ENCODE results near the gene RANBP17.
"Not testable (repeated sequence)": the region's sequence is repeated elsewhere in the genome, so short reads cannot be mapped to it uniquely, and the experiment has no call there.

The RANBP17 gene

GRCh38 chr5:170960567-170960966 is 98.7 kb downstream of the RANBP17 start:
- DNase-seq = no peak

DNA sequence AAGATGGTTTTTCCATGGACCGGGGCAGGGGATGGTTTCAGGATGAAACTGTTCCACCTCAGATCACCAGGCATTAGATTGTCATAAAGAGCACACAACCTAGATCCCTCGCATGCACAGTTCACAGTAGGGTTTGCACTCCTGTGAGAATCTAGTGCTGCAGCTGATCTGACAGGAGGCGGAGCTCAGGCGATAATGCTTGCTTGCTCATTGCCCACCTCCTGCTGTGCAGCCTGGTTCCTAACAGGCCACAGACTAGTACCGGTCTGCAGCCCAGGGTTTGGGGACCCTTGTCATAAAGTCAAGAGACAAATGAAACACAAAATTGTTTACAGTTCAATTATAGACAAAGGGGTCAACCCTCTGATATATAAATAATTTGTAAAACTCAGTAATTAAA is 101.7 kb downstream of the RANBP17 start:
- no peak for DNase-seq

GRCh38 chr5:170974461-170974860 is 112.6 kb downstream of the RANBP17 start:
- DNase-seq = no peak

GRCh38 chr5:170980261-170980660 is 118.4 kb downstream of the RANBP17 start:
- DNase-seq = not testable (repeated sequence)

- DNase-seq = no peak
Observed at GRCh38 chr5:170985486-170985885, 123.7 kb downstream of the RANBP17 start.

- DNase-seq = peak; percentile 34
Observed at GRCh38 chr5:170986598-170986997, 124.8 kb downstream of the RANBP17 start.

- no peak for DNase-seq
Observed at GRCh38 chr5:170993476-170993875, 131.7 kb downstream of the RANBP17 start.

DNA sequence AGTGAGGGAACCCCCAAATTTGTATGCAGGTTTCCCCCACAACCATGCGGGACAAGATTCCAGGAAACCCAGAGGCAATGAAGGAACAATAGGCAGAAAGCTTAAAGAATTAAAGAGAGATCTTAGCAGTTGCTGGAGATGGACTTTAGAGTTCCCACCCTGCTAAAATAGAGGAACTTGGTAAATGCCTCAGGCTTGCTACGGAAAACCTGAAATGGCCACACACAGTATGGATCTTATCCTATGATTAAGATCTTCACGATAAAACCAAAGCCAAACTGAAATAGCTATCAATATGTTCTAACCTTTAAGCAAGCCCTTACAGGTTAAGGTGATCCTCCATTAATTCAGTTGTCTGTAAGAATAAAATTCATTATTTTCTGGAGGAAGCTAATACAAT is 148.3 kb downstream of the RANBP17 start:
- DNase-seq = no peak

- no peak for DNase-seq
Observed at GRCh38 chr5:171010816-171011215, 149.0 kb downstream of the RANBP17 start.

- no peak for DNase-seq
Observed at GRCh38 chr5:171023508-171023907, 161.7 kb downstream of the RANBP17 start.

- no peak for DNase-seq
Observed at GRCh38 chr5:171024084-171024483, 162.3 kb downstream of the RANBP17 start.

DNA sequence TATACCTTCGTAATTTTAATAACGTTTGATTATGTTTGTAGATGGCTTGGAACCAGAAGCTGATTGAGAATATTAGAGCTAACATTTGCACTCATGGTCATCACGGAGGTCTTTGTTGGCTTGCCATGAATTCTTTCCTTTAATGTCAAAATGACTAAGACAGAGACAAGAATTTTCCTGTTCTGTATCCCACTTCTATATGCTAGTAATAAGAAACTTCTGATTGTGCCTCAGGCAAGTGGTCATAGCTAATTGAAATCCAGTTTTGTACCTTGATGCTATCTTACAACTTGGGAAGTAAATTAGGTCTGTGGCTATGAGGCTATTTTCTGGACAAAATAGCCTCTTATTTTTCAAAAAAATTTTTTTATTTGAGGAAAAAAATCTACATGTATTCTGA is 167.6 kb downstream of the RANBP17 start:
- no peak for DNase-seq

DNA sequence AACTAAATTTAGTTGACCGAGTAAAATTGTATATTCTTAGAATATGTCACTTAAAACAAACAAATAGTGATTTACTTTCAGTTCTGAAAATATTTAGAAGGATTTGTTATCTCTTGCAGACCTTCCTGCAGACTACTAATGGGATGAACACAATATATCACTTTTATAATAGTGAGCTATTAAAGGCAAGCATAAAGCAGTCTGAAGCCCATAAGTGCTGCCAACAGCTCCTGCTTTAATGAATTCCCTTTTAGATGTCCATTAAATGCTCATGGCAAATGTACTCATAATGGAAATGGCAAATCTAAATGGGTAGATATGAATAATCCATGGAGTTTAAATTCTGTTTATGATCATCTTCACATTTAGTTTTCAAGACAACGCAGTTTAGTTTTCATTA is 170.2 kb downstream of the RANBP17 start:
- peak; percentile 22 for DNase-seq

DNA sequence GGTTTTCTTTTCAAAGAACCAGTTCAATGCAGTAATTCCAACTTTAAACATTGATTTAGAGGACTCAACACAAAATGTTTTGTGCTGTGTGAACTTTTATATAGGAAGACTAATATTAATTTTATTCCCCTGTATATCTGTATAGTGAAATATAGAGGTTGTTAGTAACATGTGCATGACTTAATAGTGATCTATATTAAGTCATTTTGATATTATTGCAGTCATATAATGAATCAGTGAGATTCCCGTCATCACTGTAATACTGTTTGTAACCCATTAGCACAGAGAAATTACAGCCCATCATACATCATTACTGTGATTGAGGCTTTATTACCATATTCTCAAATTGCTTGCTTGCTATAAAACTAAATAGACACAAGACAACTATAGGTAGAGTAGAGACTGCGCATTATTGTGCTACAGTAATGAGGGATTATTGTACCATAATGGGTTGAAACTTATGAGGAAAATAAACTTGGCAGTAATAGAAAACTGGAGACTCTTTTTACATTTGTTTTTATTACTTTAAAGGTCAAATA is 170.7 kb downstream of the RANBP17 start:
- DNase-seq = peak; percentile 47

- not testable (repeated sequence) for DNase-seq
Observed at GRCh38 chr5:171041893-171042292, 180.1 kb downstream of the RANBP17 start.

GRCh38 chr5:171050916-171051315 is 189.1 kb downstream of the RANBP17 start:
- DNase-seq = no peak

DNA sequence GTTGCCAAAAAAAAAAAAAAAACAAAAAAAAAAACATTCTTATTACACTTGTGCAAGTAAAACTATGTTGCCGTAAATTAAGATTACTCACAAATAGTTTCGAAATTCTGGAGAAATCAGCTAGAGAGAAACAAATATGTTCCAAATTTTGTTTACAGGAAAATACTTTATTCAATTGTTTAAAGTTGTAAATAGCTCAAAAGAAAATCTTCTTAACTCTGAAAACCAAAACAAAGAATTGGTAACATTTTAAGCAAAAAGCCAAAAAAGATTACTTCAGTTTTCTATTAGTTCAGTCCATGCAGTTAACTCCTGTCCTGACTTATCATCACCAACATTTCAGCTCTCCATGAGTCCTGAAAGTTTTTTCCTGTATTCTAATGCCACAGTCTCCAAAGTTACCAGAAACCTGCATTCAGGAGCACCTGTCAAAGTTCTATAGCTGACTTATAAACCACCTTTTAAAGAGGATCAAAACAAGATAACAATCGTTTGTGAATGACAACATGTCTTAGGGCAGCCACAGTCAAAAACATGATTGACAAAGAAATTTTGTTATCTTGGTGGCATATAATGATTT is 194.1 kb downstream of the RANBP17 start:
- DNase-seq = no peak

DNA sequence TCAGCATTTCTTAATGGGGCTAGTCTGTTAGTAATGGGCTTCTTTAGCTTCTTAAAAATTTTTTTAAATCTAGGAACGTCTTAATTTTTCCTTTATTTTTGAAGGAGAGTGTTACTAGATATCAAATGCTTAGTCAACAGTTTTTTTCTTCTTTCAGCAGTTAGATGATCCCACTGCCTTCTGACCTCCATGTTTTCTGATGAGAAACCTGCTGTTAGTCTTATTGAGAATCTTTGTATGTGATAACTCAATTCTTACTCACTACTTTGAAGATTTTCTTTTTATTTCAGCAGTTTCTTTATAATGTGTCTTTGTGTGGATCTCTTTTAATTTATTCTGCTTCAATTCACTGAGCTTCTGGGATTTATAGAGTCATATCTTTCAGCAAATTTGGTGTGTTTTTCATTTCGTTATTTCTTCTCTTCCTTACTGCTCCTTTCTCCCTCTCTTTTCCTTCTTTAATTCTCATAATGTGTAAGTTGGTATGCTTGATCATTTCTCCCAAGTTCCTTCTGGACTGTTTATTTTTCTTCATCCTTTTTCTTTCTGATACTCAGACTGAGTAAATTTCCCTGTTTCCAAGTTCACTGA is 205.8 kb downstream of the RANBP17 start:
- no peak for DNase-seq

DNA sequence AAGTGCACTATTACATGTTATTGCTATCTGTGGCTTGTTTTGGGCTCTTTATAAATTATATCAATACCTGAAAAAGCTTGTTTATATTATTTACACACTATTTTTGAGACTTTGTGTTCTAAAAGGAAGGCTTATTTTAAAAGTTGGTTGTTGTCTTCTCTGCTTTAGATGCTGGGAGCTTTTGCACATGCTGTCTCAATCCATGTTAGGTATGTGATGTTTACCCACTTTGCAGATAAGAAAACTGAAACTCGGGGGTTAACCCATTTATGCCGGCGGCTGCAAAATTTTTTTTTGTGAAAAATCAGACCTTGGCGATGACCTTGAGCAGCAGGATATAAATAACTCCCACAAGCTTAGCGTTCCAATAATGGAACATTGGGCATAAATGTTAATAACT is 212.9 kb downstream of the RANBP17 start:
- no peak for DNase-seq

- DNase-seq = no peak
Observed at GRCh38 chr5:171080186-171080938, 218.5 kb downstream of the RANBP17 start.

- no peak for DNase-seq
Observed at GRCh38 chr5:171081319-171081718, 219.5 kb downstream of the RANBP17 start.

- DNase-seq = no peak
Observed at GRCh38 chr5:171092194-171092593, 230.4 kb downstream of the RANBP17 start.

GRCh38 chr5:171093598-171093997 is 231.8 kb downstream of the RANBP17 start:
- DNase-seq = peak; percentile 6

DNA sequence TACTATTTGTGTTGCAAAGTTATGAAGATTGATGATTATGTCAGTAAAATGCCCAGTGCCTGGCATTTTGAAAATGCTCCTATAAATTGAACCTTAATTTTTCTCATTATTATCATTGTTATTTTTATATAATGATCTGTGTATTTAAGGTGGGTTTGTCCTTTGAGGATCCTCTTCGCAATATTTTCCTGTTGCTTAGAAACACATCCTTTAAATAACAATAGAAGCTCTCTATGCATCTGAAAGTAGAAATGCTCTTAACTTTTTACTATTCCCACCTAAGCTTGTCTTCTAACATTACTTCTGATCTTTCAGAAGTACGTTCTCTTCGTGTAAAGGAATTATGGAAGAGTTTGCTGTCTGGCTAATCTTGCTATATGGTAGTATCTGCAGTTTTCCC is 232.5 kb downstream of the RANBP17 start:
- no peak for DNase-seq
